Measurements from ENCODE around the gene NPAS3.

Gene NPAS3

GRCh38 chr14:33849455-33849801 is 910.7 kb downstream of the NPAS3 start:
- no peak for TF ChIP-seq CTCF (IDR thresholded peaks at IDR 0.05; ENCODE audit: low read depth, low read length, missing control alignments)
- no peak for DNase-seq (ENCODE audit: low read depth)
- H3K4me3 ChIP-seq (ENCODE audit: low read depth, low read length): no peak overlapping the region

- DNase-seq (ENCODE audit: low read depth): no peak
- TF ChIP-seq CTCF (IDR thresholded peaks at IDR 0.05; ENCODE audit: low read depth, low read length, missing control alignments): no peak
Observed at GRCh38 chr14:33850826-33851225, 912.1 kb downstream of the NPAS3 start.

GRCh38 chr14:33851366-33851765 is 912.7 kb downstream of the NPAS3 start:
- H3K4me3 ChIP-seq (ENCODE audit: low read depth, low read length): no peak overlapping the region
- no peak for TF ChIP-seq CTCF (IDR thresholded peaks at IDR 0.05; ENCODE audit: low read depth, low read length, missing control alignments)
- no peak for DNase-seq (ENCODE audit: low read depth)

More at GRCh38 chr14:33850826-33851225, 912.1 kb downstream of the NPAS3 start:
- no peak overlapping the region for H3K4me3 ChIP-seq (ENCODE audit: low read depth, low read length)

- no peak overlapping the region for H3K4me3 ChIP-seq (ENCODE audit: low read depth, low read length)
- DNase-seq (ENCODE audit: low read depth): no peak
Observed at GRCh38 chr14:33851931-33852330, 913.3 kb downstream of the NPAS3 start.

More at GRCh38 chr14:33851931-33852330, 913.3 kb downstream of the NPAS3 start:
- TF ChIP-seq CTCF (IDR thresholded peaks at IDR 0.05; ENCODE audit: low read depth, low read length, missing control alignments): no peak
